Gastroesophageal sphincter (tissue), 3 donors: Measurements from ENCODE around the gene GK.
"Not testable (repeated sequence)": the region's sequence is repeated elsewhere in the genome, so short reads cannot be mapped to it uniquely, and the experiment has no call there.

ENCODE experiments used
- EP300 ChIP-seq: sonication (generic); formaldehyde crosslinking; IDR thresholded peaks from one replicate; pipeline ENCODE4 v1.6.1; 2017; ENCODE audit warnings: antibody characterized with exemption, mild to moderate bottlenecking
- POLR2A ChIP-seq, 2 donors: fragments of 450-650 bp; IDR thresholded peaks; one replicate each; pipeline ENCODE4 v1.6.1; 2017; ENCODE audit warnings: antibody characterized with exemption in 2 of 2, mild to moderate bottlenecking in 2 of 2, moderate library complexity in 1 of 2
- POLR2AphosphoS5 ChIP-seq: sonication (generic); formaldehyde crosslinking; IDR thresholded peaks from one replicate; pipeline ENCODE4 v1.6.1; 2017; ENCODE audit warnings: antibody characterized with exemption
- TF ChIP-seq, protein P1 (sequence below), 4 experiments: fragments of 200-600 bp in 2 of 4; fragments of 450-650 bp in 2 of 4; sonication (generic) in 1 of 4; IDR thresholded peaks; one replicate each; pipeline ENCODE4 v1.5.1; 2017 to 2019; ENCODE audit warnings: antibody characterized with exemption in 4 of 4, mild to moderate bottlenecking in 2 of 4, moderate library complexity in 2 of 4

- TF ChIP-seq POLR2A (IDR thresholded peaks at IDR 0.05); POLR2AphosphoS5; EP300: not testable (repeated sequence)
- TF ChIP-seq, protein P1, sequence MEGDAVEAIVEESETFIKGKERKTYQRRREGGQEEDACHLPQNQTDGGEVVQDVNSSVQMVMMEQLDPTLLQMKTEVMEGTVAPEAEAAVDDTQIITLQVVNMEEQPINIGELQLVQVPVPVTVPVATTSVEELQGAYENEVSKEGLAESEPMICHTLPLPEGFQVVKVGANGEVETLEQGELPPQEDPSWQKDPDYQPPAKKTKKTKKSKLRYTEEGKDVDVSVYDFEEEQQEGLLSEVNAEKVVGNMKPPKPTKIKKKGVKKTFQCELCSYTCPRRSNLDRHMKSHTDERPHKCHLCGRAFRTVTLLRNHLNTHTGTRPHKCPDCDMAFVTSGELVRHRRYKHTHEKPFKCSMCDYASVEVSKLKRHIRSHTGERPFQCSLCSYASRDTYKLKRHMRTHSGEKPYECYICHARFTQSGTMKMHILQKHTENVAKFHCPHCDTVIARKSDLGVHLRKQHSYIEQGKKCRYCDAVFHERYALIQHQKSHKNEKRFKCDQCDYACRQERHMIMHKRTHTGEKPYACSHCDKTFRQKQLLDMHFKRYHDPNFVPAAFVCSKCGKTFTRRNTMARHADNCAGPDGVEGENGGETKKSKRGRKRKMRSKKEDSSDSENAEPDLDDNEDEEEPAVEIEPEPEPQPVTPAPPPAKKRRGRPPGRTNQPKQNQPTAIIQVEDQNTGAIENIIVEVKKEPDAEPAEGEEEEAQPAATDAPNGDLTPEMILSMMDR (IDR thresholded peaks at IDR 0.05), result not testable (repeated sequence)
Measured at GRCh38 chrX:30773764-30774163, 120.5 kb downstream of the GK start.
